Measurements from ENCODE around the gene ZFR.
"Not testable (repeated sequence)": the region's sequence is repeated elsewhere in the genome, so short reads cannot be mapped to it uniquely, and the experiment has no call there.

Gene ZFR

GRCh38 chr5:32454821-32455220, 10.3 kb upstream of the ZFR start:
- DNase-seq (ENCODE audit: low spot score), result no peak
- ChIA-PET CTCF (interaction anchor here (0.5 to 1.0 kb wide), 4 partner anchors 11 to 131 kb away, joined by 3 to 4 read pairs (median 3); partner anchors contain the start of gene SUB1), POLR2A (ENCODE audit: low non-redundant PET) (no interaction called here)

GRCh38 chr5:32453916-32454315, 9.4 kb upstream of the ZFR start:
- TF ChIP-seq CTCF (conservative IDR thresholded peaks at IDR 0.05; ENCODE audit: low read depth), result no peak
- no peak overlapping the region for H3K27ac ChIP-seq
- no peak for DNase-seq (ENCODE audit: low spot score)
- CTCF ChIA-PET, result interaction anchor here (1.0 kb wide), 1 partner anchor 69 kb away, joined by 4 read pairs; no protein-coding TSS in a partner anchor
- POLR2A ChIA-PET (ENCODE audit: low non-redundant PET), result no interaction called here

More at GRCh38 chr5:32454821-32455220, 10.3 kb upstream of the ZFR start:
- no peak for TF ChIP-seq CTCF (conservative IDR thresholded peaks at IDR 0.05; ENCODE audit: low read depth)
- no peak overlapping the region for H3K27ac ChIP-seq

GRCh38 chr5:32452316-32452715, 7.8 kb upstream of the ZFR start:
- POLR2A ChIA-PET (ENCODE audit: low non-redundant PET); H3K27ac ChIP-seq; CTCF ChIA-PET; DNase-seq (ENCODE audit: low spot score): not testable (repeated sequence)

GRCh38 chr5:32450952-32451351, 6.4 kb upstream of the ZFR start:
- CTCF ChIA-PET, result no interaction called here
- POLR2A ChIA-PET (ENCODE audit: low non-redundant PET), result no interaction called here
- no peak for DNase-seq (ENCODE audit: low spot score)
- TF ChIP-seq CTCF (conservative IDR thresholded peaks at IDR 0.05; ENCODE audit: low read depth), result no peak
- H3K27ac ChIP-seq, result no peak overlapping the region

- CTCF ChIA-PET, result no interaction called here
- POLR2A ChIA-PET (ENCODE audit: low non-redundant PET), result no interaction called here
- TF ChIP-seq CTCF (conservative IDR thresholded peaks at IDR 0.05; ENCODE audit: low read depth), result no peak
These were observed 4.7 kb upstream of the ZFR start for GRCh38 chr5:32449262-32449661.

GRCh38 chr5:32446630-32447029, 2.1 kb upstream of the ZFR start:
- ChIA-PET POLR2A (ENCODE audit: low non-redundant PET) (no interaction called here), CTCF (interaction anchor here (0.6 kb wide), 1 partner anchor 167 kb away, joined by 5 read pairs; no protein-coding TSS in a partner anchor)
- DNase-seq (ENCODE audit: low spot score), result no peak
- H3K27ac ChIP-seq, result no peak overlapping the region
- no peak for TF ChIP-seq CTCF (conservative IDR thresholded peaks at IDR 0.05; ENCODE audit: low read depth)

More at GRCh38 chr5:32449262-32449661, 4.7 kb upstream of the ZFR start:
- no peak overlapping the region for H3K27ac ChIP-seq
- DNase-seq (ENCODE audit: low spot score), result no peak

GRCh38 chr5:32445831-32446614, 1.5 kb upstream of the ZFR start:
- no peak for TF ChIP-seq CTCF (conservative IDR thresholded peaks at IDR 0.05; ENCODE audit: low read depth)
- no peak for DNase-seq (ENCODE audit: low spot score)
- CTCF ChIA-PET, result no interaction called here
- H3K27ac ChIP-seq, result no peak overlapping the region
- POLR2A ChIA-PET (ENCODE audit: low non-redundant PET), result no interaction called here

Data from RWPE1 (cell line).